Activated CD8-positive, alpha-beta memory T cell treated with anti-CD3 and anti-CD28 coated beads for 48 hours (primary cell): ENCODE data around the gene SLC6A13.
"Not testable (repeated sequence)": the region's sequence is repeated elsewhere in the genome, so short reads cannot be mapped to it uniquely, and the experiment has no call there.

Source experiments
- DNase-seq, 3 experiments: peaks; one replicate each; pipeline ENCODE4 v3.0.0-alpha.2; 2020; ENCODE audit warnings: low read depth in 2 of 3, low spot score in 2 of 3

Gene SLC6A13

DNA sequence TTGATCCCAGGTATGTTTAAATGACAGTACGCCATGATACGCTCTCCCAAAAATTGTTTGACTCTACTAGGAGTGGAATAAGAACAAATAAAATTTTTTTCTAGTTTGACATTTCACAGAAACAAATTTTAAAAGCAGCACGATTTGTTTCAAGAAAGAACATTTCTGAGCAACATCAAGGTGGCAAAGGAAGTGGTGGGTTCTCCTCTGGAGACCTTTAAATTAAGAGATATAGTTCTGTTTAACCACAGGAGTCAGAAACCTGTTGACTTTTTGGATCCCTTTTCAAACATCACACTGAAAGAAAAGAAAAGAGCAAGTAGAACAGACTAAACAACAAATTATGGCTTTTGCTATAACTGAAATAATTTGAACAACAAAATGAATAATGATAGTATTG is 2.5 kb upstream of the SLC6A13 start:
- DNase-seq, result no peak

DNA sequence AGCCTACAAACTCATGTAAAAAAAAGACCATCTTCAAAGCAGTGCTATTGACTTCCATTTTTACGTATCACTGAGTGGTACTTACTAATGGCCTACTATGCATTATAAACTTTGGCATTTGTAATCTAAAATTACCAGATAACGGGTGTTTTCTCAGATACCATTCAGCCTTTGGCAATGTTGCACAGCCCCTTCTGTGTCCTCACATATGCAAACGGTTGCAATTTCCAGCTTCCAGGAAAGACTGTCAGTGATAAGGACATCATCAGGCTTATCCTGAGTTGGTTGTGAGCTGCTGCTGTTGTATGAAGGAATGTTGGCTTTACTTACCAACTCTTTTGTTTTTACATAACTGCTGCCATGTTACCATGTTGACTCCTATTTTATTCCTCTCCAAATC is 1.6 kb upstream of the SLC6A13 start:
- no peak for DNase-seq

DNA sequence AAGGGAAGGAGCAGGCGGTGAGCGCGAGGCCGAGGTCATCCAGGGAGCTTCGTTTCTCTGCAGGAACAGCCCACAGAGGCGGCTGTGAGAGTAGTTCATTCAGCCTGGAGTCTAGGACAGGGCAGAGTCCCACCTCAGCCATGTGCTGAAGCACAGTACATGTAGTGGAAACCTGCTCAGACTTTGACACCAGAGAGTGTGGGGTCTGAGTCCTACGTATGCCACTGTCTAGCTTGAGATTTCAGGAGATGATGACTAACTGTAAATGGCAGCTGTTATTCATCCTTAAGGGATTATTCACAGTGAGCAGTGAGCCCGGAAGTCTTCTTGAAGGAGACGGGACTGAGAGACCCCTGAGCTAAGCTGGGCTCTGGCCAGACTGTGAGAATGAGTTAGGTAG is 938 bp upstream of the SLC6A13 start:
- no peak for DNase-seq

DNA sequence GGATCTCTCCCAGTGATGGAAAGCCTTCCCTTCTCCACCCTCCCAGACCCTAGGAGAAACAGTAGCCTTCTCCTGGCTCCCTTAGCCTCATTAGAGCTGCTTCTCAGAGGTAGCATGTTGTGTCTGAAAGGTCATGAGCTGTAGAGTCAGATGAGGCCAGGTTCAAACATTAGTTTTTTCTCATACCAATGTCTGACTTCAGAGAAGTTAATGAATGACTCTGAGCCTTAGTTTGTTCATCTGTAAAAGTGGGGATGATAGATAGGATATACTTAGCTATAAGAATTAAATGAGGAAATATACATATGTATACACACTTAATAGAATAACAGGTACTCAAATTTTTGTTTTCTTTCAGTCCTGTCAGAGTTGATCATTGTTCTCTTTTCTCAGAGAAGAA is 523 bp downstream of the SLC6A13 start:
- DNase-seq, result no peak

DNA sequence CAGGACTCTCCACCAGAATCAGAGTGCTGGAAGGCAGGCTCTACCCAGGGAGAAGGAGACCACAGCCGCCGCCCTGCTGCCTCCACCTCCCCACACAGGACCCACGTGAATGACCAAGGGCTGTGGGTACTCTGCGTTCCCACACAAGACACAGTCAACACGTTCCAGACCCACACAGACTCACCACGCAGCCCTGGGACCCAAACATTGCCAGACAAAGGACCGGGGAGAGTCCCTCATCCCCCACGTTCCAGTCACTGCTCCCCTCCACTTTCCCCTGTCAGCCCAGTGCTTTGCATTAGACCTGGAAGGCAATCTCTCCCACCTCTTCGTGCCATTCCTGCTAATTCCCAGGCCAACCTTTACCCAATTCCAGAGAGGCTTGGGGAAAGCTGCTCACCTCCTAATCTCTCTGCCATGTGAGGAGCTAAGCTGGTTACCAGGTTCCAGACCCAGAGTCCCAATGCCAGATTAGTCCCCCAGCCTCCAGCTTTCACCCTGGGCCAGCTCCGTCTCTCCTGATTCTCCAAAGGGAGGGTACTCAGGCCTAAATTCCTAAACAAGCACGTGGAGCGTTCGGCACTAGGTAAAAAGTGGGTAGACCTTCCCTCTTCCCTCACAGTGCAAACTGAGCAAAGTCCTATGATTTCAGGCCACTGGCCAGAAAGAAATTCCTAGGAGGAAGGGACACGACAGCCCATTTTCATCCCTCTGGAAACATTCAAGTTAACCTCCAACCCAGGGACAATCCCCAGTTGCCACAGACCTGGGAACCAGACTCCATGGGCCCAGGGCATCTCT is 4.9 kb downstream of the SLC6A13 start:
- DNase-seq, result no peak

DNA sequence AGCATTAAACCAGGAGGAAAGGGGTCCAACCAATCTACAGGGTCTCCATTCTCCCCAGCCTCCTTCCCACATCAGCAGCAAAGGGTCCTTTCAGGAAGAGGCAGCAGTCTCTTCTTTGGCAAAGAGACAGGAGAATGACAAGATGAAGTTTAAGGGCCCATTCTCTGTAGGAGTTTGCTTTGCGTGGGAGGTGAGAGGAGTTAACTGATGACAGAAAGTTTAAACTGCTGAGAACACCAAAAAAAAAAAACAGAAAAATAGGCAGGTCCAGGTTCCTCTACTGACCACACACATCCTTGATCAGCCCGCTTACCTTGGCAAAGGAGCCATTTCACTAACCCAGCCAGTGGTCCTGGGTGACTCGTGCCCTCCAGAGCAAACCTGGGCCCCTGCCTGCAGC is 5.7 kb downstream of the SLC6A13 start:
- DNase-seq, result no peak

DNA sequence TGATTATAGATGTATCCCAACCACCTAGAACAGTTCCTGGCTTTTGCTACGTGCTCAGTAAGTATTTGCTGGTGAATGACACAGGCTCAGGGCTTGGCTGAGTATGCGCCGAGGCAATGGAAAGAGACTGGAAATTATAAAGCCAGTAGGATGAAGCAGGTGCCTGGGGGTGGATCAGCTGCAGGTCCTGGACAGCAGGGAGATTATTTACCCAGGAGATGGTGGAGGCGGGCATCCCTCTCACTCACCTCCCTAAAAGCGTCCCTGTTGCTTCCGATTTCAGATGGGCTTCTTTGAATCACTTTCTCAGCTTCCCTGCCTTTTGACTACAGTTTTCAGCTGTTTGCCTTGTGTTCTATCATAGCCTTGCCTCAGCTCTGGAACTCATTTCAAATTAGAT is 6.4 kb downstream of the SLC6A13 start:
- no peak for DNase-seq

DNA sequence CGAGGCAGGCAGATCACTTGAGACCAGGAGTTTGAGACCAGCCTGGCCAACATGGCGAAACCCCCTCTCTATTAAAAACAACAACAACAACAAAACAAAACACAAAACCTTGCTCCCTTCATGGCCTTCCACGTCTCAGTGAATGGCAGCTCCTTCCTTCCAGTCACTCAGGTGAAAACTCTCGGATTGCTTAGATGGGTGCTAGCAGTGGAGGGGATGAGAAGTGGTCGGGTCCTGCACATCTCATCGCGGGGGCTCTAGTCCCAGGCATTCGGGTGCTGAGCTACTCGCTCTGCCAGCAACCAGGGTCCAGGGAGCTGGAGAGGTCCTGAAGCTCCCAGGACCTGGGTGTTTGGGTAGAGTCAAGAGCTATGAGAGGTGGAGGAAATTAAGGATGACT is 7.7 kb downstream of the SLC6A13 start:
- no peak for DNase-seq

DNA sequence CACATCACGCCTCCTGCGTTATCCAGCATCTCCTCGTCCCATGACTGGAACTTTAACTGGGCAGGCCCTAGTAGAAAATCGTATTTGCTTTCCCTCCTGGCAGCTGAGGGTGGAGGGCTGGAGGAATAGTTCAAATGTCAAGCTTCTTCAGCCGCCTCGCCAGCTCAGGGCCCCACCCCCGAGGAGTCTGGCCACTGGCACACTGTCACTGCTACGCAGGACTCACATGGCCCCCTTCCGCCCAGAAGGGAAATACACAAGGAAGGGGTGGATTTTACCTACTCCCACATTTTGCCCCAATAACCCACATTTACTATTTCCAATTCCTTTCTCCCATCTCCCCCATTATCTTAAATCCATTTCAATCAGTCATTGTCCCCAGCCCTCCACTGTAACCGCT is 8.6 kb downstream of the SLC6A13 start:
- DNase-seq, result no peak

DNA sequence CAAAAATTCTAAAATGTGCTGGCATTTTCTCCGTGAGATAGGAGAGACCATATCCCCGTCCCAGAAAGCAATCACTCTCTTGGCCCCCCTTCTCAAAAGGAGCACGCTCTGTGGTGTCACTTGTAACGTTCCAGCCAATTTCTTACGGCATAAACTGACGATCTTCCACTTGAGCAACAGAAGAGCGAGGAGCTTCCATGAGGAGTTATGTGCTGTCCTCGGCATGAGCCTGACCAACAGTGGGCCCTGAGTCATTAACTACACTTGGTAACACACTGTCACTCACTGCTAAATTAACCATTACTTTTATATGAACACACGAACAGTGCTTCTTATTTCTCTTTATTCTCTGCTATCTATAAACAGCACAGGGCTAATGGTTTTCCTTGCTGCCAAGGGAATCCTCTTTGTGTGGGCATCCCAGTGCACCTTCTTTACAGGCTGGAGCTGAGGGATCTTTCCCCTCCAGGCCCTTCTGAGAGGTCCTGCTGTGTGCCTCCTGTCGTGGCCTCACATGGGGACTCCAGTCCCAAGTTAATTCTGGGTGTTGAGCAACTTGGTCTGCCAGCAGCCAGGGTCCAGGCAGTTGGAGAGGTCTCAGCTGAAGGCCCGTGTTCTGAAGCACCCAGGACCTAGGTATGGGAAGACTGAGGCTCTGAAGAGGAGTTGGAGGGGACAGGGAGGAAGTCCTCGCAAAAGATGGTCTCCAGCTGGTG is 9.4 kb downstream of the SLC6A13 start:
- DNase-seq, result no peak

DNA sequence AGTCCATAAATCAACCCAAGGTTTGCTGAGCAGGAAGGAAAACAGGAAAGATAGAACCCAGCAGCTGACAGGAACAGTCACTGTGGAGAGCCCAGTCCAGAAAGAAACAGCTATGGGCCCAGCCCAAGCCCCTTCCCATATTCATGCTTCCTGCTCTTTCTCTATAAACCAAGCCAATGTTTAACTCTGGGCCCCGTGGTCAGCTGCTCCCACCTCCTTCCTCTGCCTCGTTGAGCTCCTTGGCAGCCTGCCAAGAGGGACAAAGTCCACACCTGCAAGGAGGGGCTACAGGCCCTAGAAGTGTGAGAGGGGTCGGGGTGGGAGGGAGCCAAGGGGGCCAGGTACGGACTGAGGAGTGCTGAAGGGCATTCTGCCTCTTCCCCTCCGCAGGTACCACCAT is 10.0 kb downstream of the SLC6A13 start:
- DNase-seq, result no peak

DNA sequence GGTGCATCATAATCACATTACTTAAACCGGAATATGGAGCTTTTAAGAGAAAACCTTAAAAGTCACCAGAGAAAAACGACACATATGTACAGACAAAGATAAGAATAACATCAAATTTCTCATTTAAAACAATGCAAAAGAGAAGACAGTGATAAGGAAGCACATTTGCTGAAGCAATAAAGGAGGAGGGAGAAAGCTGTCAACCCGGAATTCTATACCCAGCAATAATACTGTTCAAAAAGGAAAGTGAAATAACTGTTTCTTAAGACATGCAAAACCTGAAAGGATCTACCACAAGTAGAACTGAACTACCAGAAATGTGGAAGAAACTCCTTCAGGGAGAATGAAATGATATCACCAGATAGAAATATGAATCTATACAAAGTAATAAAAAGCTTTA is 15.4 kb downstream of the SLC6A13 start:
- no peak for DNase-seq

DNA sequence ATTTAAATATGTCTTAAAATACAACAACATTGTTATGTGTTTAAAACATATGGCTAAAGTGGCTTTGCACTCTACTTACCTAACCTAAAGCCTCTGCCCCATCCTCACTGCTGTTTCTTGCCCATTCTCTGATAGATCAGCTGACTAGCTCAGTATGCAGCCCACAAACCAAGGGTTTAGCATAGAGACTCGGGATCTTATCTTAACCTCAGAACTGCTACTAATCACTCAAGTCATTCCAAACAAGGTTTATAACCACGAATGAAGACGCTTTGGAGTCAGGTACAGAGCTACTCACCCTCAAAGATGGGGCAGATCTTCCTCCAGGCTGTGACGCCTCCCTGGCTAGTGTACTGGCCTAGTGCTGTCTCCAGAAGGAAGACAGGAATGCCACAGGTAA is 19.3 kb downstream of the SLC6A13 start:
- DNase-seq, result no peak

DNA sequence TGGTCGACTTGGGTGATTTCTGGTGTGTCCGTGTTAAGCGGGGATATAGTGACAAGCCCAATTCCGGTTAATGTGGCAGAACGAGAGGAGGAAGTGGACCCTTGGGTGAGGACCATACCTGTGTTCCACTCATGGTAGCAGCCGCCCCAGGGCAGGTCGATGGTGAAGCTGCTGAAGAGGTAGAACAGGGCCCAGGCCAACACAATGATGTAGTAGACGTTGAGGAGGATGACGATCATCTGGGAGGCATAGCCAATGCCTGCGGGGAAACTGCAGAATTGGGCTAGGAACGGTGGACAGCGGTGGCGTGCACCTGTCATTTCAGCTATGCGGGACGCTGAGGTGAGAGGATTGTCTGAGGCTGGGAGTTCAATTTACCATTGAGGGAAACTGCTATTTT is 20.1 kb downstream of the SLC6A13 start:
- no peak for DNase-seq

DNA sequence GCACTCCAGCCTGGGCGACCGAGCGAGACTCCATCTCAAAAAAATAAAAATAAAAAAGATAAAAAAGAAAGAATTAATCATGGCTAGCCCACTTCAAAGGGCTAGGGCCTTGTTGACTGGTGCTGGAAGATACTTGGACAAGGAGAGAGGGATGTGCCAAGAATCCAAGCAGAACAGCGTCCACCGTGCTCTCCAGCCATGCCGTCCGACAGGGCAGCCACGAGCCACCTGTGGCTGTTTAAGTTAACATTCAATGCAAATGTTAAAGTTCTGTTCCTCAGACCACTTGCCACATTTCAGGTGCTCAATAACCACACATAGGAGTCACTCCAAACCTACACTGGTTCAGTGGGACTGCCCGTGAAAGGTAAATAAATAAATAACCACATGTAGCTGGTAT is 21.4 kb downstream of the SLC6A13 start:
- no peak for DNase-seq

DNA sequence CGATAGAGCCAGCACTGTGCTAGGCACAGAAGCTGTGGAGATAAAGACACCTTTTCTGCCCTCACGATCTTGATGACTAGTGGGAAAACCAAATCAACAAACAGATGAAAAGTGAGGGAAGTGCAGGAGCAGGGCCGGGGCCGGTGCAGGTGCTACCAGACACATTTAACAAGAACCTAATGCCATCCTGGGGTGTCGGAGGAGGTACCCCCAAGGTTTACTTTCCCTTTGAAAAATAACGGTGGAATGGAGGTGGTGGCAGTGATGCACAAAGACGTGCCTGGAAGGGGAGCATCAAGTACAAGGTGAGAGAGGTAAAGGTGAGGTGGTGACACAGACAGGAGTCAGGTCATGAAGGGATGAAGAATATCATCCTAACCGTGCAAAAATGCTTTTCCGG is 22.1 kb downstream of the SLC6A13 start:
- no peak for DNase-seq

DNA sequence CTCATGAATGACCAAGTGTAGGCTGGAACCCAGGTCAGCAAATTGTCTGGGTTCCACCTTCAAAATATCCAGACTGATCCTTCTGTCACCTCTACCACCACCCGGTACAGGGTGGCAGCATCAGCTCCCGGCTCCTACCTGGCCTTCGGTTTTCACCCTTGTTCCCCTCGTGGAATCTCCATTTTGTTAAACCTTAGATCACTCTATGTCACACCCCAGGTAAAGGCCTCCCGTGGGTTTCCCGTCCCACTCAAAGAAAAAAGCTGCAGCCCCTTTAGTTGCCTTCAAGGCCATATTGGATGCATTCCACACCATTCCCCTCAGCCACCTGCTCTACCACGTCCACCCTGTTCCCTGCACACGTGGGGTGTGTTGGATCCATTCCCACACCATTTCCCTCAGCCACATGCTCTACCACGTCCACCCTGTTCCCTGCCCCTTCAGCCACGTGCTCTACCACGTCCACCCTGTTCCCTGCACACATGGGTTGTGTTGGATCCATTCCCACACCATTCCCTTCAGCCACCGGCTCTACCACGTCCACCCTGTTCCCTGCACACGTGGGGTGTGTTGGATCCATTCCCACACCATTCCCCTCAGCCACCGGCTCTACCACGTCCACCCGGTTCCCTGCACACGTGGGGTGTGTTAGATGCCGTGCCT is 23.8 kb downstream of the SLC6A13 start:
- no peak for DNase-seq

DNA sequence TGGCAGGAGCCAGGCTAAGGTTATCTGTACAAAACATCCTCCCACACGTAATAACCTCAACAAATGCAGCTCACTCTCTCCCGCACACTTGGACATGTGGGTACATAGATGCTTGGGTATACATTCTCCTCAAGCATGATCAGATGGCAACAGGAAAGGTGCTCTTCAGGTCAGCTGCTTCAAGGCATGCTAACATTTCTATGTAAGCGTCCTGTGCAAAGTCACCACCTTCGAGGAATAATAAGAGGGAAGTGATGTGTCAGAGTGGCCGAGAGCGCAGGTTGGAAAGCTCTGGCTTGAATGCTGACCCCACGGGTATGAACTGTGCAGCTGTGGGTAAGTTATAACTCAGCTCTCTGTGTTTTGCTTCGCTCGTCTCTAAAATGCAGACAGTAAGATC is 24.5 kb downstream of the SLC6A13 start:
- no peak for DNase-seq

DNA sequence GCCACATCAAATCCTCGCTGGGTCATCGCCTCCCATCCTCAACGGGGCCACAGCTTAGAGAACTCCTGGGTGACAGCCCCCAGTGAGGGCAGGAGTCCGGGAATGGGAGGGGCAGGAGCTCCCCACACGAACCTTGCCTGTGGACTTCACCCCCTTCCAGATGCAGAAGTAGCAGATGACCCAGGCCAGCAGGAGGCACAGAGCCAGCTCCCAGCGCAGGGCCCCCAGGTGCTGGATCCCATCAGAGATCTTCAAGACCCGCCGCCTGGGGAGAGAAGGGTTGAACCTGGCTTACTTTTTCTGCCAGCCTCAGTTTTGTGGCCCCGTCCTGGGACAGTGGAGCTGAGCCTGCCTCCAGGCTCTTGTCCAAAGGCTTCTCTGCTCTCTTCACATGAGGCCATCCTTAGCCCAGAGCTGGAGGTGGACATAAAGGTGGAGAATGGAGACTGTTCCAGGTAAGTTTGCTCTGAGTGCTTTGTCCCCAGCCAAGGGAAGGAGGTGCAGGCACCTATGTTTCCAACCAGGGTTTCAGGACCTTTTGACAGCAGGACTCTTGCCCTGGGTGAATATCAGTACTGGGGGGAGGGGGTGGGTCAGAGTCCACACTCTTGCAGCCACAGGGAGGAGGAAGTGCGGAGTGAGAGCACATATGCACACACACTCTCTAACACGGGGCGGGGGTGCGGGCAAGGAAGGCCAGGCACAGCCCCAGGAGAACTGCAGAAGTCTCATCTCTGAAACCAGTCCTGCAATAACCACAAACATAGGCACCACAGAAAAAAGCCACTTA is 25.4 kb downstream of the SLC6A13 start:
- DNase-seq, result no peak

DNA sequence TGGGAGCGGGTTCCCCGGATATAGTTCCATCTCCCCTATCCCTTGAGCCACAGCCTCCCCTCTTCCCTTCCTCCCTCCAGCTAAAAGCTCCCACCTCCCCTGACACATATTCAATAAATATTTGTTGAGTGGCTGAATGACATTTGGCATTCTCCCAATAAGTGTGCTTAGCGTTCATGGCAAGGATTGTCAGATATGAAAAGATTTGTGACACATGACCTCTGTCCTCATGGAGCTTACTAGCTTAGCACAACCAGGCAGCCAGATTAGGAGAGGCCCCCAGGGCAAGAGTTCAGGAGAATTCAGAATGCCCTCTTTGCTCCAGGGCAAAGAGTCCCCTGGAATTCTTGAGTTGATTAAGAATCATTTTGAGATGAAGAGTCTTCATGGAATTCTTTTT is 26.2 kb downstream of the SLC6A13 start:
- DNase-seq, result no peak

DNA sequence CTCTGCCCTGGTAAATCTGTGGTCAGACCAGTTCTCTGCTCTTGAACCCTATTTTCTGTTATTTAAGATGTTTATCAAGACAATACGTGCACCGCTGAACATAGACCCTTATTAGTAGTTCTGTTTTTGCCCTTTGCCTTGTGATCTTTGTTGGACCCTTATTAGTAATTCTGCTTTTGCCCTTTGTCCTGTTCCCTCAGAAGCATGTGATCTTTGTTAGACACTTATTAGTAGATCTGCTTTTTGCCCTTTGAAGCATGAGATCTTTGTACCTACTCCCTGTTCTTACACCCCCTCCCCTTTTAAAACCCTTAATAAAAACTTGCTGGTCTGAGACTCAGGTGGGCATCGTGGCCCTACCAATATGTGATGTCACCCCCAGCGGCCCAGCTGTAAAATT is 26.7 kb downstream of the SLC6A13 start:
- not testable (repeated sequence) for DNase-seq
